GM21367 (cell line): Measurements from ENCODE around the gene FAM170B.

Source experiments
- ATAC-seq: cut with Tn5 transposase; IDR thresholded peaks from one replicate; pipeline ENCODE4 v1.9.1; 2021; ENCODE audit not compliant: unreplicated experiment

FAM170B gene

DNA sequence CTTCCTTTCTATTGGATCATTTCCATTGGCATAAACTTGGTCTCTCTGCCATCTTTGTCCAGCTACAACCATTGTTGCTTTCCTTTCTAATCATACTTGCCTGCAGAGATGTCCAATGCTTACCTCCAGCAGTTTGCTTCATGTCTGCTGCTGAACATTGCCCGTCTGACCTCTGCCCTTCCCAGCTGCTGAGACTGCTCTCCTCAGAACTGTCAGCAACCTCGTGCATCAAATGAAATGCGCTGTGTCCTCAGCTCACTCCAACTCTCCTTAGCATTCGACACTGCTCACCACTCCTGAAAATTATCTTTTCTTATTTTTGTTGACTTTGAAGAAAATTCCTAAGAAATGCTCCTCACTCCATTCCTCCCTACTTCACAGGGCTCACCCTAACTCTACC is 5.0 kb downstream of the FAM170B start:
- no peak for ATAC-seq

DNA sequence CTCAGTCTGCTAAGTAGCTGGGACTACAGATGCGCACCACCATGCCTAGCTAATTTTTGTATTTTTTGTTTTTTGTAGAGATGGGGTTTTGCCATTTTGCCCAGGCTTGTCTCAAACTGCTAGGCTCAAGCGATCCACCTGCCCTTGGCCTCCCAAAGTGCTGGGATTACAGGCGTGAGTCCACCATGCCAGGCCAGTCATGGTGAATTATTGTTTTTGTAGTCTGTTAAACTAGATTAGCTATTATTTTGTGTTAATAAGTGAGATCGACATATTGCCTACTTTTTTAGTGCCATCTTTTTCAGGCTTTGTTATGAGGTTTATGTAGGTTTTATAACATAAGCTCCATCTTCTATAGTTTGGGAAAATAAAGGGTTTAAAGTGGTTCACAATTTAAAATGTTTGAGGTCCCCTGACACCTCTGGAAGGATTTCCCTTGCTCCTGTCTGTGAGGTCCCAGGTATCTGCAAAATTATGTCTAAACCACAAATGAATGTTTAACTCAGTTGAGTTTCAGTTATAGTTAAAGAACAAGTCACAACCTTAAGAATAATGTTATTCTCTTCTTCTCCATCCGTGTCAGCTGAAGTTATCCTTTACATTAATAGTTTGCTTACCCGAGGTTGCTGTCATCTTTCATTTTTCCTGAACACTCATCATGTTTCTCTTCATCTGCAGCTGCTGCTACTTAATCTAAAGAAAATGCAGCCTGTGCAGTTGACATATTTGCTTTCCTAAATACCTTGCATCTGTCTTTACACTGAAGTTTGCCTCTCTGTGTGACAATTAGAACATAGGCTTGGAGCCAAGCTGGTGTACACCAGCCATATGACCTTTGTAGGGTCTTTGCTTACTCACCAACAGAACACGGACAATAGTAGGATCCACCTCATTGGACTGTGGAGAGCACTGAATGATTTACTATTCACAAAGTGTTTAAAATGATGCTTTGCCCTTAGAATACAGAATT is 9.6 kb downstream of the FAM170B start:
- no peak for ATAC-seq

DNA sequence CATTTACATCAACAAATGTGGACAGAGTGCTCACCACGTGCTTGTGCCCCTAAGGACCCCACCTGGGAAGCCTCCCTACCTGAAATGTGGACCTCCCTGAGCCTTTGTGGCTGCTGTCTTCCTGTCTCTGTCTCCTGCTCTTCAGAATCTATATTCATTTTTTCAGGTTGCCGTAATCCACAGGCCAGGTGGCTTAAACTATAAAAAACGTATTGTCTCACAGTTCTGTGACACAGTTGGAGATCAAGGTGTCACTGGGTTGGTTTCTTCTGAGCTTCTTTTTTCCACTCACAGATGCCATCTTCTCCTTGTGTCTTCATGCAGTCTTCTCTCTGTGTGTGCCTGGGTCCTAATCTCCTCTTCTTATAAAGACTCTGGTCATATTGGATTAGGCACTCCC is 12.9 kb downstream of the FAM170B start:
- no peak for ATAC-seq

DNA sequence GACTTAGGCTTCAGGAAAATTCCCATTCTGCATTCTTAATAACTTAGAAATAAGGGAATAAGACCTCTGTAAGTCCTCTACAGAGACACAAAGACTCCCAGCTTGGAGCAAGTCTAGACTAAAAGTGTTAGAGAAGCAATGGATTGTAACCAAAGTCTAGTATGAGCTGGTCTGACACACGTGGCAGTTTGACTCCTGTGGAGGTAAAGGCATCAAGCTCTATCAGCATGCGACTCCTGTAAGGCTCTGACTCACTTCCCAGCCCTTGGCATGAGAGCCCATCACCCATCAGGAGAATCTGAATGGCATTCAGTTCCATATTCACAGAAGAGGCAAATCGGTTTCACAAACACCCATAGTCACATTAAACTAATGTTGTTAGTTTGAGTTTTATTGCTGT is 14.1 kb downstream of the FAM170B start:
- no peak for ATAC-seq

DNA sequence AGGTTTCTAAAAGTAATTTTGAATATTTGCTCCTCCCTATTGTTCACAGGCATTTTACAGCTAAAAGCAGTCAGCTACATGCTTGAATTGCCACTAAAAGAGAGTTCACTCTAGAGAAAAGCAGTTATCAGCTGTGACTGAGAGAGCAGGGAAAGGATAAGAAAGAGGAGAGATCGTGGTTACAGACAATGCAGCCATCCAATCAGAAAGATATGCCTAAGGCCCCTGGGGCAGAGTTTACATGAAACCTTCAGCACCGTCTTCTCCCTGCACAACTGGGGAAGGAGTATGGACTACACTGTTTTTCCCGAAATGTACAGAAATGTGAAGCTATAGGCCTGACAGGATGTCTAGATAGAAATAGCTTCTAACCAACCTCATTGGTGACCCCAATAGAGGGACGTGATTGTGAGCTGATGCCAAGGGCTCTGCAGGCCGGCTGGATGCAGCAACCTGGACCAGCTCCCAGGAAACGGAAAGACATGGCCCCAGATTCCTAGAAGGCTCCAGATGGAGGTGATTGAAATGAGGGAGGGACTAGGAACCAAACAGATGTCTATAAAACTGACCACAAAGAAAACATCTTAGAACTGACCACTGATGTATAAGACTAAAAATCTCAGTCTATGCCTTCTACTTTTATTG is 15.3 kb downstream of the FAM170B start:
- no peak for ATAC-seq

DNA sequence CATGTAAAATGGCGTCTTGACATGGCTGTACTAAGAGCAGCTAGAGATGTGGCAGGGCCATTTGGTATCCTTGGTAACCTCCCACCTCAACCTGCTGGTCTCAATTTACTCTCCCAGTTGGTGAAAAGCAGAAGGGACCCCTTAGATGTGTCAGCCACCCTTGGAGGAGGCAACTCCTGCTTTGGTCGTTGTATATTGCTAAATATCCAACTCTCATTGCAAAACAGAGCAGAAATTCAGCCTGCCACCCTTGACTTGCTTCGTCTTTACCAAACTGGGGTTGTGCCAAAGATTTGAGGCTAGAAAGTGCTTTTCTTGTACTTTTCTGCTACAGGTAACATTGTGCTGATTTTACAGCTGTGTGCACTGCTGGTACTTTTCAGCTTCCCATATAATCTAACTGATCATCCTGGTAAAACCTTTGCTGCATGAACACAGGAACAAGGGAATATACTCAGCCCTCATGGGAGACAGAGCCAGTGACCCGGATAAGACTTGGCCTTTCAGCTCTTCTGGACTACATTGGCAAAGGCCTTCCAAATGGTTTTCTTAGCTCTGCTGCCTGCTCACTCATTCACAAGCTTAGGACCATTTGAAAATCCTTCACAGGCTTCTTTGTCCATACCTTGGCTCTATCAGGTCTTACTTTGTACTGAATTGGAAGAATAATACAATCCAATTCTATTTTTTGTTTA is 16.3 kb downstream of the FAM170B start:
- no peak for ATAC-seq

DNA sequence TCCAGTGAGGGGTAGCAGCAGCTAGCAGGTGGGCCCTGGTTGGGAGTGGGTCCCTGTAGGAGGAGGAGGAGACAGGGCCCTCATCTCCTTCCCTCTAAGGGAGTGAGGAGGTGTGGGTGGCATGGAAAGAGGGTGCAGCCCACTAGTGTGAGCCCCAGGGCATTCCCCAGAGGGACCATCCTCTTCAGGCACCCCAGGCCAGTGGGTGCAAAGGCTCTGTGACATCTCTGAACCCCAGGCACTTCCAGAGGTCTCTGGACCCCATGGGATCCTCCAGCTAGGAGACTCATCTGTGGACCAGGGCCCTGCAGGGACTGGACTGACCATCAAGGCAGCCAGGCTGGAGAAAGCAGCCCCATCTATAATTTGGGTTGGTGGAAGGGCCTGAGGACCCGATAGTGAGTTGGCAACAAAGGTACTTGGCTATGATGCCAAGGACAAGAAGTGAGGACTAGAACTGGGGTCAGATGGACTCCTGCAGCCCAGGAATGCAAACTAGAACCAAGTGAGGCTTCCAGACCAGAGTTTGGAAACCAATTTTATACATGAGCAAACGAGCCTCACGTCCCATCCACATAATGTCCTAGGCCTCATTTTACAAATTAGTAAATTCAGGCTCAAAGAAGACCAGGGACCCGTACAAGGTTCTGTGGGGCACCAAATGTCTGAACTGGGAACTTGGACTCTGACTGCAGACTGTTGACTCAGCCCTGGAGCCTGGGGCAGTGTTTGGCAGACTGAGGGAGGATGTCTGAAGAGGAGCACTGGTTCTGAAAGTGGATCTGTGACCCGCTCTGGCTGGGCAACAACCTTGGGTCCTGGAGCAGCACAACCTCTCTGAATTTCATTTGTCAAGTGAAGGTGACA is 17.1 kb downstream of the FAM170B start:
- ATAC-seq: no peak

DNA sequence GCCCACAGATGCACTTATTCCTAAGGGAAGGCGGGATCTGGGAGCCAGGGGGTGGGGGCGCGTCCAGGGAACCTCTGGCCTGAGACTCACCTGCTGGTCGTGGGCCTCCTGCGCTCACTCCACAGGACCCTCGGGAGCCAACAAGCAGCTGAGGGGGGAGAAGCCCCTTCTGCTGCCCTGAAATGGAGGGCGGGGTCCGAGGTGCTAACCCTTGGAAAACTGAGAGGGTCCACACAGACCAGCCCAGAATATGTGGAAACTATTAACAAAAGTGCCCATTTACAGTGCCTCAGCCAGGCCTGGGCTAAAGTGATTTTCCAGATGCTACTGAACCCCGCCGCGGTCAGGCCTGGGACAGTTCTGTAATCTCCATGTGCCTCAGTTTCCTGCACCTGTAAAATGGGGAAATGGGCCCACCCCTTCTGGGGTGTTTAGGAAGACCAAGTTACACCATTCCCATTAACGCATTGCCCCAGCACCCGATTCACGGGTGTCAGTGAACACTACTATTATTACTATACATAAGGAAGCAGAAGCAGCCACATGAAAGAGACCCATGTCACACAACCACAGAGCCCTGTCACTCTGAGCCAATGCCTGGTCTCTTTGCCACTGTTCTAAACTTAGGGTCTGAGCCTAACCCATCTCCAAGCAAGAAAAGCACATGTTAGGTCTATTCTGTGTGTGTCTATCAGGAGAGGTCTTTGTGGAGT is 17.9 kb downstream of the FAM170B start:
- ATAC-seq: no peak

DNA sequence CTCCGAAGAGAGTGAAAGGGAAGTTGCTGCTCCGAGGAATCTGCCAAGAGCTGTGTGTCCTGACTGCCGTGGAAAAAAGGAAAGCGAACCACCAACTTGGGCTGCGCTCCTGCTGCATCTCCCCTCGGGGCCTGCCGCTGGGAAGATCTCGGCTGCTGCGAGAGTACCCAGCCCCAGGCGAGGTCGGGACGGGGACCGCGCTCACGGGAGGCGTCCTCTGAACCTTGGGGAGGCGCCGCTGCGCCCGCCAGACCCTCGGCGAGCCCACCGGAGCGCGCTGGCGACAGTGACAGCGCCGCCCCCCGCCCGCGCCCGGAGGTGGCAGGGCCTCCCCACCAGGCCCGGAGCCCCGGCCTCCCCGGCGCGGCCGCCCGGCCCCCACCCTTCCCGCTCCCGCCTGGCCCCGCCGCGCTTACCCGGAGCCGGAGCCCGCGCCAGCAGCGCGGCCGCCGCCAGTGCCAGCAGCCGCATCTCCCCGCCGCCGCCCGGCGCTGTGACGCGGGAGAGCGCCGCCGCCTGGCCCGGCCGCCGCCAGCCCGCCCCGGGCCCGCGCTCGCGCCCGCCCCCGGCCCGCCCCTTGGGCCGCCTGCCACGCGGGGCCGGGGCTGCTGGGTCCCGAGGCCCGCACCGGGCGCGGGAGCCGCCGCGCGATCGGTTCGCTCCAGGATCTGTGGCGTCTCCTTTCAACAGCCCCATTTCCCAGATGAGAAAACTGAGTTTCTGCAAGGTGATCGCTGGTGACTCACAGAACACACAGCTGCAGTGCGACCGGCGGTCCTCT is 18.6 kb downstream of the FAM170B start, which contains the start of gene VSTM4:
VSTM4 (minus strand) TSS at position 508 of the 781 bp plus-strand sequence; CDS start at position 471, 37 bp downstream.
- ATAC-seq: no peak

DNA sequence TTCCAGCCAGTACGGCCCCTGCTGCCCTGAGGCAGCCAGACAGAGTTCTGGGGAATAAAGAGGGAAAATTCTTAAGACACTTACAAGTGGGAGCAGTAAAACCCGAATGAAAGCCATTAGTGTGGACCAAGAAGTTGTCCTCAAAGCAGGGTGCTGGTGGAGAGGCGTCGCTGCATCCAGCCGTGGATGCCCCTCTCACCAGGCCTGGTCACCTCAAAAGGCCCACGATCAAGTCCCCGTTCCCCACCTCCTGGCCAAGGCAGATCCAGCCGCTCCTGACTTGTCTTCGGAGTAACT is 19.2 kb downstream of the FAM170B start:
- ATAC-seq: no peak

DNA sequence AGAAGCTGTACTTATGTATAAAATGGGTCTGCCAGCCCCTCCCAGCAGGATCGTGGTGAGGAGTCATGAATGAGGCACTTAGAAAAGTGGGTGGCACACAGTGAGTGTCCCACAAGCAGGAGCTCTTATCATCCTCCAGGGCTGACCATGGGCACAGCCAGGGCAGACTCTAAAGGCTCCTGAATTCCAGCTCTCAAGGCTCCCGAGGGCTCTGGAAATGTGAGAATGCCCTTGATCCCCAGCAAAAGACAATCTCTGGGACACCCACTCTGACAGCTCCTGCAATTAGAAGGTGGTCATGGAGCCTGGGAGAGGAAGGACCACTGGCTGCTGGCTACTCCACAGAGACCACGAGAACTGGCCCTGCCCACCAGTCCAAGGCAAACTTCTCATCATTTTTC is 20.1 kb downstream of the FAM170B start:
- no peak for ATAC-seq

DNA sequence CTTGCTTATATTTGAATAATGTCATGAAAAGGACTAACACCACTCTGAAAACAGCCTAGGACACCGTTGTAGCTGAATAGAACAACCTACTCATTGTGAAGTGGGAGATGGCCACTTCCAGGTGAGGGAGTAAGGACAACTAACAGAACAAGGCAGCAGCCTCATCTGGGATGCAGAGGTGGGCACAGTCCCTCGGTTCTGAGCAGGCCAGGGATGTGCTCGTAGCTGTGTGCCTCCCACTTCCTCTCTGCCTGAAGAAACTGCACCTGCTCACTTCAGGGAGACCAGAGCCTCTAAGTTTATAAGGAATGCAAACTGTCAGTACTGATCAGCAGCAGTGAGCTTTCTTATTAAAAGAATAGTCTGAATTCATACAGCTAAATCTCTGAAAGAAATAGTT is 21.0 kb downstream of the FAM170B start:
- no peak for ATAC-seq

DNA sequence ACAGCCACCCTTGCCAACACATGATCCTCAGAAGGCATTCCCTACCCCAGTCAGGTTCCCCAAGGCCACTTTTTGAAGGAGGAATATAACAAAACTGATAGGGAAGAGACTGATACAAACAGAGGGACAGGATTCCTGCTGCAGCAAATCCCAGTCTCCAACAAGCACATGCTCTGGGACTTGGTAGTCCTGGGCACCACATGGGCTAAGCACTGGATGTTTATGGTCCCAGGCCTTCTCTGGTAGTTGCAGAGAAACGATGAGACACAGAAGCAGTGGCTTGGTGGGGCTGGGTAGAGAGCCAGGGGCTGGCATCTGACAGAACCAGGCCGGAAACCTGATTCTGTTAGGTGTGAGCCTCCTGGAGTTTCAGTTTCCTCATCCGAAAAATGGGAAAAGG is 21.7 kb downstream of the FAM170B start:
- no peak for ATAC-seq

DNA sequence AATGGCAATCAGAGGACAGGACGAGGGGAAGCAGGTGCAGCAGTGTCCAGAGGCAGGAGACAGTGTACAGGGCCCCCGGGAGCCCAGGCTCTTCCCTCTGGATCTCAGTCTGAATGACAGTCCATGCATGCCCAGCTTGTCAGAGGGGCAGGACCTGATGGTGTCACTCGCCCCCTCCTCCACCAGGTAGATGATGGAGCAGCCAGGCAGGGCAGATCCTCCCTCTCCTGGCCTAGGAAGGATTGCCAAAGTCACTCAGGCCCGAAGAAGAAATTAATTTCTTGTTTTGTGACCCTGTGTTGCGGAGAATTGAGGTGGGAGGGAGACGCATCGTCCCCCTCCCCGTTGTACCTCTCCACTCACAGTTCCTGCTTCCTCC is 22.5 kb downstream of the FAM170B start:
- no peak for ATAC-seq

DNA sequence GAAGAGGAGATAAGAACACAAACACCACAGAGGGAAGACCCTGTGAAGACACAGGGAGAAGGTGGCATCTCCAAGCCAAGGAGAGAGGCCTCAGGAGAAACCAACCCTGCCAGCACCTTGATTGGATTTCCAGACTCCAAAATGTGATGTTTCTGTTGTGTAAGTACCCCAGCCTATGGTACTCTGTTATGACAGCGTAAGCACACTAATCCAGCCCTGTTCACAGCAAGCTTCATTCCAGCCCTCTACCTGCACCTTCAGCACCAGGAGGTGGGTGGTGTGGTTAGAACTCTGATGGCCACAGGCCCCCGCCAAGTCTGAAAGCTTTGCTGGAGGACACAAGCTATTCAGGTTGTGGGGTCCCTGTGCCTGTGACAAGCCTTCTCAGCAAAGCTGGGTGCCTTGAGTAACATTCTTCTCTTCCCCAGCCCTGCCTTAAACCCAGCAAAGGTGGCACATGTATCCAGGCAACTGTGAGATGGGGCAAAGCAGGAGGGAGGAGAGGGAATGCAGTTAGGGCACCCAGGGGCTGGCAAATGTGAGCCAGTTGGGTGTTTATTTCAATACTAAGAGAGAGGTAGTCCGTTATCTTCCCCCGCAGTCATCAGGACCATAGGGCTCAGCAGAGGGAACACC is 23.0 kb downstream of the FAM170B start:
- no peak for ATAC-seq

DNA sequence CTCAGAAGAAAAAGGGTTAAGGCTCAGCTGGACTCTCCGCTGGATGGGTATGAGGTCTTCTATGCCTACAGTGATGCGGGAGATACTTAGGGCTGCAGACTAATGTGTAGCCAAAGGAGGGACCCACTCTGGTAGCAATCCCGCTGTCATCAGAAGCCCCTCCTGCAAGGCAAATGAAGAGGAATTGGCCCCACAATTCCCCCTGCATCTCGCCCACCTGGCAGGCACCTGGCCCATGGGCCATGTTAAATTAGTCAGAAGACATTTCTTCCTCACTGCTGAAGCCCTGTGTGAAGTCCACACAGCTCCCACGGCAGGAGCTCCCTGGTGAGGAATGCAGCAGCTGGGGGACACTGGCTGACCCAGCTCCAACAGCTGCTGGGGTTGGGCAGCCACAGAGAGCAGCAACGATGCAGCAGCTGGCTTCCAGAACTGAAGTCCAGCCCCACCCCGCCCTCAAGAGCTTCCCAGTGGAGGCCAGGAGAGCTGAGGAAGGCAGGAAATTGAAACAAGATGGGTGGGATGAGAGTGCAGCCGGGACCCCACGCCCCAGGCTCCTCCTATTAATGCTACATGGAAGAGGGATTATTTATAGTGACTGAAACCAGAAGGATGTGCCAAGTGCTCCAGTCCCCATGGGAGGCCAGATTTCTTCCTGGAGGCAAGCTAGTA is 24.0 kb downstream of the FAM170B start:
- ATAC-seq: no peak

DNA sequence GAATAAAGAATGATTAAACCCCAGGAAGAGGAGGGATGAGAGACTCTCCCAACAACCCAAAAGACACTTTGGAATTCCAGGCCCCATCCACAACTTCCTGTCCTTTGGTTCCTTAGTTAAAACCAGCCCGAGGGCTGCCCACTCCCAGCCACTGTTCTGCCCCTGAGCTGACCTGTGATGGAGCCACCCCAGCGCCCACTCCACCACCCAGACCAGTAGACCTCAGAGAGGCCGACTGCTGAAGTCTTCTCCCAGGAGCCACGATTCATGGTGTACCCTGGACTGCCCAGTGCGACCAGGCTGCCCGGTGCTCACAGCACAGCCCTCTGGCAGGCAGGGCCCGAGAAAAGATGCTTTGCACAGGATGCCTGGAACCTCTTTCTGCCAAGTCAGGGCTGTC is 25.2 kb downstream of the FAM170B start:
- ATAC-seq: no peak

DNA sequence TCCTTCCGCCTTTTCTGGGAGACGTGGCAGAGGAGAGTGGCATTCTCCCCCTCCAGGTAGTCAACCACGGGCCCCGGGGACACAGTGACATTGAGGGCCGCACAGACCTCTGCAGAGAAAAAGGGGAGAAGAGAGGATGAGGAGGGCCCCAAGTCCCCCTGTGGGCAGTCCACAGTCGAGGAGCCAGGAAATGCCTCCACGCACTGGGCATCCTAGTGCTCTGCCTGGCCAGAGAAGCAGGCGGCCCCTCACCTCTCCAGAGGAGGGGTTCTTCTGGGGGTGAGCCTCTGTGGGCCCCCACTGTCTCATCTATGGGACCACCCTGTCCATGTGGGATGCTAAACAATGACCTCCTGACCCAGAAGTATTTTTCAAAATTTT is 25.9 kb downstream of the FAM170B start:
- no peak for ATAC-seq
